Spleen (tissue), 13 donors: Measurements from ENCODE around the gene CEP20. TPM values are rescaled to one million over a fixed set of nuclear protein-coding genes. Genes with fewer than 3 reads are reported as not detected.
"Not testable (repeated sequence)": the region's sequence is repeated elsewhere in the genome, so short reads cannot be mapped to it uniquely, and the experiment has no call there.

ENCODE experiments used
- DNase-seq: peaks from one replicate; pipeline ENCODE4 v3.0.0-alpha.2; 2020
- H3K27ac ChIP-seq, 8 donors: fragments of 200-600 bp; sonication (generic) in 7 of 8; 1 replicate in 4 of 8; 2 replicates in 4 of 8; pipeline versions ENCODE4 v1.5.0 to v1.8.0; 2016 to 2021; ENCODE audit warnings: inconsistent platforms in 4 of 8, mild to moderate bottlenecking in 4 of 8, moderate library complexity in 1 of 8
- H3K27me3 ChIP-seq, 7 donors: fragments of 200-600 bp; sonication (generic) in 6 of 7; replicated peaks in 1 of 7; 1 replicate in 4 of 7; 2 replicates in 3 of 7; pipeline versions ENCODE4 v1.5.0 to v1.8.0; 2016 to 2021; ENCODE audit warnings: inconsistent platforms in 3 of 7, mild to moderate bottlenecking in 1 of 7
- H3K36me3 ChIP-seq, 6 donors: fragments of 200-600 bp; sonication (generic) in 5 of 6; 1 replicate in 4 of 6; 2 replicates in 2 of 6; pipeline versions ENCODE4 v1.5.0 to v1.8.0; 2016 to 2021; ENCODE audit warnings: inconsistent platforms in 2 of 6
- H3K4me1 ChIP-seq, 6 donors: fragments of 200-600 bp; sonication (generic) in 5 of 6; 1 replicate in 3 of 6; 2 replicates in 3 of 6; pipeline versions ENCODE4 v1.5.0 to v1.8.0; 2016 to 2021; ENCODE audit warnings: inconsistent platforms in 3 of 6
- H3K4me3 ChIP-seq, 8 donors: fragments of 200-600 bp; sonication (generic) in 7 of 8; 1 replicate in 4 of 8; 2 replicates in 4 of 8; pipeline versions ENCODE4 v1.5.0 to v1.8.0; 2016 to 2021; ENCODE audit warnings: inconsistent platforms in 4 of 8, mild to moderate bottlenecking in 4 of 8, moderate library complexity in 2 of 8
- H3K9me3 ChIP-seq, 8 donors: fragments of 200-600 bp; sonication (generic) in 7 of 8; 1 replicate in 4 of 8; 2 replicates in 4 of 8; pipeline versions ENCODE4 v1.5.0 to v1.8.0; 2016 to 2021; ENCODE audit warnings: inconsistent platforms in 4 of 8
- POLR2A ChIP-seq, 3 donors: fragments of 450-650 bp; IDR thresholded peaks; one replicate each; pipeline ENCODE4 v1.5.1; 2017; ENCODE audit warnings: antibody characterized with exemption in 3 of 3, mild to moderate bottlenecking in 1 of 3
- POLR2AphosphoS5 ChIP-seq, 3 donors: sonication (generic); formaldehyde crosslinking; IDR thresholded peaks; one replicate each; pipeline ENCODE4 v1.5.1; 2017; ENCODE audit warnings: antibody characterized with exemption in 3 of 3
- whole genome bisulfite sequencing, 5 donors: extraction: QIAGEN DNeasy Blood & Tissue Kit in 3 of 5; methylation state at CpG; one replicate each; pipeline versions ENCODE4 v1.1.5 to v1.1.7; 2013 to 2018; 5-methylcytosine and 5-hydroxymethylcytosine counted together
- intact Hi-C: fragments of 100-400 bp; cut with DNase I; formaldehyde crosslinking; loops from one replicate; pipeline ENCODE4 v1.15.0; 2023; ENCODE audit warnings: low total_unique reads
- long read RNA-seq, 2 donors: transcript quantifications; one replicate each; lab custom pipeline, GENCODE V29; 2026
- polyA plus RNA-seq, 3 donors: library from polyadenylated mRNA; stranded (reverse); fragments of 200-250 nt; gene quantifications; one replicate each; pipeline ENCODE4 v1.2.1, GENCODE V29; 2013
- total RNA-seq, 7 donors: library from RNA; depleted of rRNA in 3 of 7; stranded (reverse); fragments of >200 nt in 3 of 7; fragmentation: NEBNext Ultra II Directional in 4 of 7; extraction: Animal tissue kit (Norgen Biotek cat#: 25700) in 4 of 7; gene quantifications; one replicate each; pipeline versions ENCODE4 v1.1.0 to v1.2.1, GENCODE V29; 2016 to 2021
- TF ChIP-seq, protein P1 (sequence below), 11 experiments: fragments of 200-600 bp in 7 of 11; fragments of 450-650 bp in 4 of 11; sonication (generic) in 4 of 11; IDR thresholded peaks in 8 of 11; conservative IDR thresholded peaks in 3 of 11; 1 replicate in 7 of 11; 2 replicates in 4 of 11; pipeline versions ENCODE4 v1.4.0 to v1.8.0; 2016 to 2021; ENCODE audit warnings: antibody characterized with exemption in 11 of 11, inconsistent platforms in 4 of 11, mild to moderate bottlenecking in 1 of 11
- donor health status: healthy with polysubstance abuse.
- donor health status: DM: no; HTN: no; CAD: no; lungs with moderate emphysema.
- donor health status: DM: no; HTN: no; CAD: no.
- donor health status: Bipolar disorder and iron deficiency.
- donor health status: healthy.
- donor health status: DM: no; HTN: no; CAD: no.
- donor health status: DM: yes; HTN: yes; CAD: no.

Gene CEP20, protein sequence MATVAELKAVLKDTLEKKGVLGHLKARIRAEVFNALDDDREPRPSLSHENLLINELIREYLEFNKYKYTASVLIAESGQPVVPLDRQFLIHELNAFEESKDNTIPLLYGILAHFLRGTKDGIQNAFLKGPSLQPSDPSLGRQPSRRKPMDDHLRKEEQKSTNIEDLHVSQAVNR
- total RNA-seq (10 to 100 TPM; 23.6 to 29.2 (median 27.1) TPM), polyA plus RNA-seq (10 to 100 TPM; 14.7 to 24.7 (median 19.9) TPM)
- long read RNA-seq, donor 1, transcript FOPNL-201 (5 exons, 2,275 nt): major isoform, 15 of 15 reads
- long read RNA-seq, donor 1, partial matches to known transcripts: 0 of 15 reads
- long read RNA-seq, donor 1, other reads (novel, unspliced or antisense): 0 of 15 reads
- long read RNA-seq, donor 2, transcript FOPNL-201 (5 exons, 2,275 nt): major isoform, 14 of 15 reads
- long read RNA-seq, donor 2, partial matches to known transcripts: 0 of 15 reads
- long read RNA-seq, donor 2, other reads (novel, unspliced or antisense): 0 of 15 reads

DNA sequence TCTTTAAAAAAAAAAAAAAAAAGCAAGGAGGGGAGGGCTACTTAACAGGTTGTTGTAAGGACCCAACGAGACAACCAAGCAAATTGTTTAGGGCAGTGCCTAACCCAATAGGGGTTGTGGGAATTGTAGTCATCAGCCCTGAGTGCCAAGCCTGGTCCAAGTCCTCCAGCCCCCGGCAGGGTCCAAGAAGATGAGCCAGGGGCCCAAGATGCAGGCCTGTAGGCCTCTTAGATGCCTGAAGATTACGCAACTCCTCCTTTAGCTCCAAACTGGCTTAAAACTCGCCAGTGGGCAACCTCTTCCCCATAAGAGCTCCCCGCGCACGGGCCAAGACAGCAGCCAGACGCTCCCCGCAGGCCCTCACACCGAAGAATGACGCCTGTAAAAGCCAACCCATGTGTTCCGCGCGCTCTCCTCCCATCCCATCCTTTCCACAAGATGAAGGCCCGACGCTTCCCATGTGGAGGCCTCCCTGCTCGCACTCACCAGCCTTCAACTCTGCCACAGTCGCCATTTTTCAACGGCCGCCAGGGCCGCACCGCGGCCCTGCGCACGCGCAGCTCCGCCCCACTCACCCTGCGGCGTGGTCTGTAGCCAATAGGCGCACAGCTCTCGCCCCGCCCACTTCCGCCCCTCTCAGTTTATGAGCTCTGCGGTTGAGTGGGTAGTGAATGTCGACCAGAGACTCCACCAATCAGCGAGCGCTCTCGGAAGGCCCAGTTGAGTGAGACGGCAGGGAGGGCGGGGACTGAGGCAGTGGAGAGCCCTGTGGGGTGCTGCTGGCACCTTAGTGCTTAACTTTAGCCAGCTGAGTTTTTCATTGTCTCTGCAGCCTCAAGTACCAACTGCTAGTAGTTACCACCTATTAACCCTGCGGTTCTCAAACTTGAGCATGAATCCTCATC lies at the start of gene CEP20:
Gene CEP20 (minus strand): TSS at position 532 of the 905 bp plus-strand sequence. CDS start 18 bp downstream, at position 514.
- DNase-seq: peak; percentile 99
- intact Hi-C loops: no loop called here
- Histone ChIP-seq H3K9me3 (no peaks in the 10 kb centered on the region), H3K36me3 (peaks cover 0 to 8% (median 6%) of the 10 kb centered on the region in 6 donors), H3K27ac (peak within 1 kb of the TSS; percentile 69 to 92 (median 88)), H3K4me3 (peak within 1 kb of the TSS; percentile 79 to 96 (median 82)), H3K27me3 (no peaks in the 10 kb centered on the region), H3K4me1 (peaks cover 15 to 42% (median 25%) of the 10 kb centered on the region in 6 donors)
- peak; percentile 84 to 93 (median 88) for TF ChIP-seq POLR2AphosphoS5 (IDR thresholded peaks at IDR 0.05)
- TF ChIP-seq, protein P1, sequence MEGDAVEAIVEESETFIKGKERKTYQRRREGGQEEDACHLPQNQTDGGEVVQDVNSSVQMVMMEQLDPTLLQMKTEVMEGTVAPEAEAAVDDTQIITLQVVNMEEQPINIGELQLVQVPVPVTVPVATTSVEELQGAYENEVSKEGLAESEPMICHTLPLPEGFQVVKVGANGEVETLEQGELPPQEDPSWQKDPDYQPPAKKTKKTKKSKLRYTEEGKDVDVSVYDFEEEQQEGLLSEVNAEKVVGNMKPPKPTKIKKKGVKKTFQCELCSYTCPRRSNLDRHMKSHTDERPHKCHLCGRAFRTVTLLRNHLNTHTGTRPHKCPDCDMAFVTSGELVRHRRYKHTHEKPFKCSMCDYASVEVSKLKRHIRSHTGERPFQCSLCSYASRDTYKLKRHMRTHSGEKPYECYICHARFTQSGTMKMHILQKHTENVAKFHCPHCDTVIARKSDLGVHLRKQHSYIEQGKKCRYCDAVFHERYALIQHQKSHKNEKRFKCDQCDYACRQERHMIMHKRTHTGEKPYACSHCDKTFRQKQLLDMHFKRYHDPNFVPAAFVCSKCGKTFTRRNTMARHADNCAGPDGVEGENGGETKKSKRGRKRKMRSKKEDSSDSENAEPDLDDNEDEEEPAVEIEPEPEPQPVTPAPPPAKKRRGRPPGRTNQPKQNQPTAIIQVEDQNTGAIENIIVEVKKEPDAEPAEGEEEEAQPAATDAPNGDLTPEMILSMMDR (IDR thresholded peaks at IDR 0.05 in 8 of 11, conservative IDR thresholded peaks at IDR 0.05 in 3 of 11): peak in 10 of 11 experiments; percentile 31 to 78 (median 58)
- TF ChIP-seq POLR2A (IDR thresholded peaks at IDR 0.05): no peak
- WGBS, 5 donors: 0 to 1% (median 0%) methylated on average over 40 to 41 of the region's 41 CpGs

DNA sequence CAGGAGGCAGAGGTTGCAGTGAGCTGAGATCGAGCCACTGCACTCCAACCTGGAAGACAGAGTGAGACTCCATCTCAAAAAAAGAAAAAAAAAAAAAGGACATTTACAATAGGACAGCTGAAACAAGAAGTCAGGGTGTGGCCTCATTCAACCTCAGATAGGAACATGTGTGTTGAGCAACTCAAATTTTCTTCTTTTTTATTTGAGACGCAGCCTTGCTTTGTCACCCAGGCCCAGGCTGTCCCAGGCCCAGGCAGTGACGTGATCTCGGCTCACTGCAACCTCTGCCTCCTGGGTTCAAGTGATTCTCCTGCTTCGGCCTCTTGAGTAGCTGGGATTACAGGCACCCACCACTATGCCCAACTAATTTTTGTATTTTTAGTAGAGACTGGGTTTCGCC lies 48.4 kb upstream of the CEP20 start:
- H3K9me3 ChIP-seq, H3K36me3 ChIP-seq, H3K27me3 ChIP-seq, intact Hi-C loops, DNase-seq, H3K4me3 ChIP-seq, H3K4me1 ChIP-seq: not testable (repeated sequence)
- WGBS, 5 donors: 69 to 87% (median 85%) methylated on average over 6 of the region's 6 CpGs
- peak overlapping the region in 1 of 8 donors; percentile 3 for H3K27ac ChIP-seq

DNA sequence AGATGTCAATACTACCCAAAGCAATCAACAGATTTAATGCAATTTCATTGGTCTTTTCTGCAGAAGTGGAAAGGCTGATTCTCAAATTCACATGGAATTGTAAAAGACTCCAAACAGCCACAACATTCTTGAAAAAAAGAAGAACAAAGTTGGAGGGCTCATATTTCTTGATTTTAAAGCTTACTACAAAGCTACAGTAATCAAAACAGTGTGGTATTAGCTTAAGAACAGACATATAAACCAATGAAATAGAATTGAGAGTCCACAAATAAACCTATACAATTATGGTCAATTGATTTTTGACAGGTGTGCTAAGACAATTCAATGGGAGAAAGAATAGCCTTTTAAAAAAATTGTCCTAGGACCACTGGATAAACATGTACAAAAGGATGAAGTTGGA lies 46.6 kb upstream of the CEP20 start:
- intact Hi-C loops: no loop called here
- no peaks in the 10 kb centered on the region for H3K4me1 ChIP-seq
- H3K27ac ChIP-seq: no peak overlapping the region
- no peaks in the 10 kb centered on the region for H3K36me3 ChIP-seq
- H3K9me3 ChIP-seq: peaks cover 0 to 6% (median 2%) of the 10 kb centered on the region in 8 donors
- DNase-seq: no peak
- H3K4me3 ChIP-seq: no peak overlapping the region
- no peaks in the 10 kb centered on the region for H3K27me3 ChIP-seq
- TF ChIP-seq, protein P1 (IDR thresholded peaks at IDR 0.05 in 8 of 11, conservative IDR thresholded peaks at IDR 0.05 in 3 of 11): no peak
- no peak for TF ChIP-seq POLR2AphosphoS5 (IDR thresholded peaks at IDR 0.05)
- no peak for TF ChIP-seq POLR2A (IDR thresholded peaks at IDR 0.05)

DNA sequence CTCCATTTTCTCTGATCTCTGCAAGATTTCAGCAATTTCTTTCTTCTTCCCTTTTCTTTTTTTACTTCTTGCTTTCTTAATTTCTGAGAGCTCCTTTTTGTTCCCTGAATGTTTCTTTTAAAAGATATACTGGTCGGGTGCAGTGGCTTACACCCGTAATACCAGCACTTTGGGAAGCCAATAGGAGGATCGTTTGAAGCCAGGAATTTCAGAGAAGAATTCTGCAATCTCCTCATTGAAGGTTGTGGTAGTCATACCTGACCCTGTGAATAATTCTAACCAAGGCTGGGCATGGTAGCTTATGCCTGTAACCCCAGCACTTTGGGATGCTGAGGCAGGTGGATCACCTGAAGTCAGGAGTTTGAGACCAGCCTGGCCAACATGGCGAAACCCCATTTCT lies 45.4 kb upstream of the CEP20 start:
- H3K9me3 ChIP-seq: peaks cover 0 to 6% (median 2%) of the 10 kb centered on the region in 8 donors
- no peaks in the 10 kb centered on the region for H3K4me1 ChIP-seq
- no peaks in the 10 kb centered on the region for H3K36me3 ChIP-seq
- intact Hi-C loops: no loop called here
- TF ChIP-seq POLR2A (IDR thresholded peaks at IDR 0.05) (no peak), POLR2AphosphoS5 (IDR thresholded peaks at IDR 0.05) (no peak)
- TF ChIP-seq, protein P1 (IDR thresholded peaks at IDR 0.05 in 8 of 11, conservative IDR thresholded peaks at IDR 0.05 in 3 of 11): no peak
- DNase-seq: no peak
- WGBS, 5 donors: 71 to 89% (median 81%) methylated on average over 4 of the region's 4 CpGs
- H3K27me3 ChIP-seq: no peaks in the 10 kb centered on the region
- no peak overlapping the region for H3K4me3 ChIP-seq
- no peak overlapping the region for H3K27ac ChIP-seq
